SH-SY5Y (cell line): ENCODE measurements around the gene KCNB1.

Experiments
- GATA2 ChIP-seq: IDR thresholded peaks from 2 replicates; pipeline ENCODE4 v1.6.1; 2011; ENCODE audit warnings: mild to moderate bottlenecking, low read depth, low read length
- GATA3 ChIP-seq: IDR thresholded peaks from 2 replicates; pipeline ENCODE4 v1.6.1; 2011; ENCODE audit warnings: low read depth, mild to moderate bottlenecking, low read length, moderate library complexity

GRCh38 chr20:49430320-49430719, 52.1 kb downstream of the KCNB1 start:
- no peak for TF ChIP-seq GATA2
- no peak for TF ChIP-seq GATA3
